ENCODE data around the gene TSPAN18. TPM values are rescaled to one million over a fixed set of nuclear protein-coding genes. Genes with fewer than 3 reads are reported as not detected.

TSPAN18 gene
- total and polyA plus RNA-seq, 3 donors from 2014 or later: 2.1 to 11.1 (median 5.0) TPM

DNA sequence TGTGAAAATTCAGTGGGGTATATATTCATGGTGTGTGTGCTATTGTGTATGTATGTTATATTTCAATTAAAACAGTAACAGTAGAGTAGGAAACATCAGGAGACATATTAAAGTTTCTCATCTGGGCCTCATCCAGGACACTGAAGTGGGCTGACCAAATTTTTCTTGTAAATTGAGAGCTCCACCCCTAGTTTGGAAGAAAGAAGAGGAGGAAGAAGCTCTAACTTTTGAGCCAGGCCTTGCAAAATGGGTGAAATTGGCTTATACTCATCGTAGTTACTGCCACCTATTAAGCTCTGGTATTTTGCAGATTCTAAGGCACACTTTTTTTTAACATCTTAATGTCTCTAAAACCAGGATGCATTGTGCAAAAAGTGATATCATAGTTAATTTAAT lies 33.7 kb downstream of the TSPAN18 start:
- H3K27me3 ChIP-seq: no peaks in the 10 kb centered on the region
- TF ChIP-seq POLR2A (IDR thresholded peaks at IDR 0.05): no peak
- TF ChIP-seq, protein P1, sequence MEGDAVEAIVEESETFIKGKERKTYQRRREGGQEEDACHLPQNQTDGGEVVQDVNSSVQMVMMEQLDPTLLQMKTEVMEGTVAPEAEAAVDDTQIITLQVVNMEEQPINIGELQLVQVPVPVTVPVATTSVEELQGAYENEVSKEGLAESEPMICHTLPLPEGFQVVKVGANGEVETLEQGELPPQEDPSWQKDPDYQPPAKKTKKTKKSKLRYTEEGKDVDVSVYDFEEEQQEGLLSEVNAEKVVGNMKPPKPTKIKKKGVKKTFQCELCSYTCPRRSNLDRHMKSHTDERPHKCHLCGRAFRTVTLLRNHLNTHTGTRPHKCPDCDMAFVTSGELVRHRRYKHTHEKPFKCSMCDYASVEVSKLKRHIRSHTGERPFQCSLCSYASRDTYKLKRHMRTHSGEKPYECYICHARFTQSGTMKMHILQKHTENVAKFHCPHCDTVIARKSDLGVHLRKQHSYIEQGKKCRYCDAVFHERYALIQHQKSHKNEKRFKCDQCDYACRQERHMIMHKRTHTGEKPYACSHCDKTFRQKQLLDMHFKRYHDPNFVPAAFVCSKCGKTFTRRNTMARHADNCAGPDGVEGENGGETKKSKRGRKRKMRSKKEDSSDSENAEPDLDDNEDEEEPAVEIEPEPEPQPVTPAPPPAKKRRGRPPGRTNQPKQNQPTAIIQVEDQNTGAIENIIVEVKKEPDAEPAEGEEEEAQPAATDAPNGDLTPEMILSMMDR (IDR thresholded peaks at IDR 0.05): no peak
- 77 to 83% methylated on average over 1 of the region's 1 CpG for WGBS, 2 donors
- intact Hi-C loops (cut with DNase I; ENCODE audit: low total_unique reads): no loop called here
- H3K36me3 ChIP-seq (ENCODE audit: low read depth, missing control alignments): no peaks in the 10 kb centered on the region
- no peak for DNase-seq
- H3K9me3 ChIP-seq: no peaks in the 10 kb centered on the region
- no peak overlapping the region for H3K4me3 ChIP-seq
- H3K27ac ChIP-seq: no peak overlapping the region
- peaks cover 1% of the 10 kb centered on the region for H3K4me1 ChIP-seq

DNA sequence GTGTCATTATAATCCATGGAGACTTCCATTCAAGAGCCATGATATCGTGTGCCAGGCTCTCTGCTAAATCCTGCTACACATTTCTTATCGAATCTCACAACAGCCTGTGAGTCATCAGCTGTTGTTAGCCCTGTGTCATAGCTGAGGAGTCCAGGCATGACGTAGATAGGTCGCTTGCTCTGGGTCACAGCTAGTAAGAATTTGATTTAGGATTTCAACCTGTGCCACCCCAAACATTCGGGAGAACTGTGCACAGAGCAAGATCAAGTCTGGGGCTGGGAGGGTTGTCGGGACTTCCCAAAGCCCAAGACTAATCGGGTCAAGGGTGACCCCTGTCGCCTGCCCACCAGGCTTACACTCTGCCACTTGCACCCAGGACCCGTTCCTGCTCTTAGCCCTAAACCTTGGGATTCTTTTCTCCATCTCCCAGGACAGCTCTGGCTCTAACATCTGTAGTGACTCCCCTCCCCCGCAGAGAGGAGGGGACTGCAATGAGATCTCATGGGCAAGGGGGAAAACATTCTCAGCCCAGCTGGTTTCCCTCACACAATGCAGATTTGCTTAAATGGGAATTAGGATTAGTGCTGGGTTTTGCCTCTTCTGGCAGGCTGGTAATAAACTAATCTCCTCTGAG lies 34.3 kb downstream of the TSPAN18 start:
- peaks cover 4% of the 10 kb centered on the region for H3K4me1 ChIP-seq
- H3K27me3 ChIP-seq: no peaks in the 10 kb centered on the region
- no peaks in the 10 kb centered on the region for H3K9me3 ChIP-seq
- DNase-seq: no peak
- H3K27ac ChIP-seq: no peak overlapping the region
- WGBS, 2 donors: 66 to 74% methylated on average over 10 of the region's 10 CpGs
- no peak for TF ChIP-seq POLR2A (IDR thresholded peaks at IDR 0.05)
- TF ChIP-seq, protein P1 (IDR thresholded peaks at IDR 0.05): no peak
- intact Hi-C loops (cut with DNase I; ENCODE audit: low total_unique reads): no loop called here
- no peak overlapping the region for H3K4me3 ChIP-seq
- H3K36me3 ChIP-seq (ENCODE audit: low read depth, missing control alignments): no peaks in the 10 kb centered on the region

DNA sequence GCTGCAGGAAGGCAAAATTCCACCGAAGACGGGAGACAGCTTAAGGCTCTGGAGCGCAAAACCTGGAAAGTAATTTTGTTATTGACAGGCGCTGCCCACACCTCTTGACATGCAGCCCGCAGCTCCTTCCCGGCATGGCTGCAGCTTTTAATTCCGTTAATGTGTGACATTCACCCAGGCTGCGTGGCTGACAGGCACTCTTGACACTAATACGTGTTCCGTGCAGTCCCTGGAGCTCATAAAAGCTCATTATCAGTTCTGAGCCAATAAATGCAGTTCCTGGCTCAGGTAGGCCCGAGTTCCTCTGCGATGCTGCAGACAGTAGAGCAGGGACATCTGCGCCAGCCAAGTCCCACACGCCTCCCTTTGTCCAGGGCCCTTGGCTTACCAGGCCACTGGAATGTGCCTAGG lies 34.8 kb downstream of the TSPAN18 start:
- Histone ChIP-seq H3K36me3 (ENCODE audit: low read depth, missing control alignments) (no peaks in the 10 kb centered on the region), H3K9me3 (no peaks in the 10 kb centered on the region), H3K27me3 (no peaks in the 10 kb centered on the region), H3K27ac (no peak overlapping the region), H3K4me3 (no peak overlapping the region), H3K4me1 (peaks cover 9% of the 10 kb centered on the region)
- no peak for DNase-seq
- intact Hi-C loops (cut with DNase I; ENCODE audit: low total_unique reads): no loop called here
- WGBS, 2 donors: 81 to 88% methylated on average over 14 of the region's 14 CpGs
- TF ChIP-seq, protein P1 (IDR thresholded peaks at IDR 0.05): no peak
- no peak for TF ChIP-seq POLR2A (IDR thresholded peaks at IDR 0.05)

GRCh38 chr11:44763121-44763820 lies 36.5 kb downstream of the TSPAN18 start:
- peaks cover 13% of the 10 kb centered on the region for H3K4me1 ChIP-seq
- no peak for TF ChIP-seq POLR2A (IDR thresholded peaks at IDR 0.05)
- TF ChIP-seq, protein P1 (IDR thresholded peaks at IDR 0.05): no peak

More at GRCh38 chr11:44763121-44763820, 36.5 kb downstream of the TSPAN18 start:
- Histone ChIP-seq H3K27ac (no peak overlapping the region), H3K36me3 (ENCODE audit: low read depth, missing control alignments) (no peaks in the 10 kb centered on the region), H3K27me3 (no peaks in the 10 kb centered on the region), H3K4me3 (no peak overlapping the region), H3K9me3 (no peaks in the 10 kb centered on the region)
- DNase-seq: no peak
- 79 to 84% methylated on average over 5 of the region's 5 CpGs for WGBS, 2 donors
- intact Hi-C loops (cut with DNase I; ENCODE audit: low total_unique reads): no loop called here
